ENCODE measurements around the gene ARMC2.

The ARMC2 gene

DNA sequence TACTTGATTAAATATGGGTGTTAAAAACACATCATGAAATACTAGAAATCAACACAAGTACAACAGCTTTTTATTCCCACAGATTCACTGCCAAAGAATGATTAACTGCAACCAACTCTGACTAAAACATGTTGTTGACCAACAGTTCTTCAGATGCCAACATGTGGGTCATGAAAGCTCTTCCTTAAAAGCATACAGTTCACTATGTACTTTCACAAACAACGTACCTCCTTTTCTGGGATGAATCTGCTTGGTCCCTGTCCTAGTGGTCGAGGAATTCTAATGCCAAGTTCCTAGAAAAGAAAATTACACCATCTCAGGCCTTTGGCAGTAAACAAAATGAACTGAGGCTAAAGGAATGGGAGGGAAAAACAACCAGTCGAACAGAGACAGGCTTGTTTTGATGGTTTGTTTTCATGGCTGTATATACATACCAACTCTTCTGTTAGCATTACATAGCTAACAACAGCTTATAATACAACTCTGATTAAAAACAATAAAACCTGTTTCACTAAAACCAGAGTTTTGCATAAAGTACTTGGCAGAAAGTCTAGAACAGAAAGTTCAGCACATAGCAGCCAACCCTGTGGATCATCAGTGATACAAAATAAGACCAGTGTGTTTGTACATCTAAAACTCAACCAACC is 154.0 kb downstream of the ARMC2 start:
- Histone ChIP-seq H3K9ac (ENCODE audit: low read depth, low read length) (no peak overlapping the region), H3K36me3 (ENCODE audit: insufficient read depth, low read length) (peaks cover 7% of the 10 kb centered on the region), H3K9me3 (ENCODE audit: control insufficient read depth, insufficient read depth, low read length) (no peaks in the 10 kb centered on the region), H3K4me1 (ENCODE audit: insufficient read depth, low read length) (no peaks in the 10 kb centered on the region)

DNA sequence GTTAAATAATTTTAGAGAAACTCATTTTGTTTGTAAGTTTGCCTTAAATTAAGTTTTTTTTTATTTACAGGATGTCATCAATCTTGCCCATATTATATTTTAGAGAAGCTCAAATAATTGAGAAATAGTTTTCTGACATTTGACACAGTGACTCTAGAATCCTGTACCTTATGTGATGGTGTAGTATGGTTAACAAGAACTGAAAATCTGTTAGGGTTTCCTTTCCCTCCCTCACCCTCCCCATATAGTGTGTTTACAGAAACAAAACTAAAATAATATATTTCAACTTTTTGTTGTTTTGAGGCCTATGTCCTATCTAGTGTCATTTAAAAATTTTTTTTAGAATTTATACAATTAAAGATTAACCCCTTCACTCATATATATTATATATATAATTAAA is 154.7 kb downstream of the ARMC2 start:
- no peak overlapping the region for H3K9ac ChIP-seq (ENCODE audit: low read depth, low read length)
- no peaks in the 10 kb centered on the region for H3K4me1 ChIP-seq (ENCODE audit: insufficient read depth, low read length)
- peaks cover 7% of the 10 kb centered on the region for H3K36me3 ChIP-seq (ENCODE audit: insufficient read depth, low read length)
- H3K9me3 ChIP-seq (ENCODE audit: control insufficient read depth, insufficient read depth, low read length), result no peaks in the 10 kb centered on the region

DNA sequence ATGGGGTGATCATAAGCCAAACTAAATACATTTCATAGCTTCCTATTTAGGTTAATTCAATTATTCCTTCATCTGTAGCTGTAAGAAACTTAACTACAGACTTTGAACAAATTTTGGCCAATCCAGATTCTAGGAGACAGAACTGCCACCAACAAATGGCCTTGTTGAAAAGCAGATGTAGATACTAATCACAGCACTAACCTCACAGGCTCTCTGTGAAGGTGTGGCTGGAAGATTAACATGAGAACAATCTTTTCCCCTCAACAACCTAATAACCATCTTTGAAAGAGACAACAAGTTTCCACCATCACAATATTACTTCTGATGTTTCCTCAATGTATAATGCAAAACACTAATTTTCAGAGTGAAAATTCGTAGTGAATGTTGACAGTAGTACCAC is 158.6 kb downstream of the ARMC2 start:
- H3K4me1 ChIP-seq (ENCODE audit: insufficient read depth, low read length), result no peaks in the 10 kb centered on the region
- peaks cover 4% of the 10 kb centered on the region for H3K36me3 ChIP-seq (ENCODE audit: insufficient read depth, low read length)
- H3K9ac ChIP-seq (ENCODE audit: low read depth, low read length), result no peak overlapping the region
- no peaks in the 10 kb centered on the region for H3K9me3 ChIP-seq (ENCODE audit: control insufficient read depth, insufficient read depth, low read length)

DNA sequence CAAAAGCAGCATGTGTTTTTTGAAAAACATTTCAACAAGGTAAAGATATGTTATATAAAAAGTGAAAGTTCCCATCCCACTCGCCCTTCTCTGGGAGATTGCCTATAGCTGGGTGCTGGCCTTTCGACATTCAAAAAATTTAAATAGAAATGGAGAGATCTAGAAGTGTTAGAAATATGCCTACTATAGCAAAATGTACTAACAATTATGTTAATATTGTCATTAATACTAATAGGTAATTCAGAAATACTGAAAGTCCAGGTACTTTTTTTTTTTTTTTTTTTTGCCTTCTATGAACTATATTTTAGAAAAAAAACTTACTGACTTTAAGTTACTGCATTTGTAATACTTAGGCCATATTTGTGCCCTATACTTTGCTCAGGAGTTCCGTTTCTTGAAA is 159.3 kb downstream of the ARMC2 start:
- no peaks in the 10 kb centered on the region for H3K36me3 ChIP-seq (ENCODE audit: insufficient read depth, low read length)
- H3K9ac ChIP-seq (ENCODE audit: low read depth, low read length), result peak overlapping the region; percentile 92; the same call in 1 of the 2 replicates

DNA sequence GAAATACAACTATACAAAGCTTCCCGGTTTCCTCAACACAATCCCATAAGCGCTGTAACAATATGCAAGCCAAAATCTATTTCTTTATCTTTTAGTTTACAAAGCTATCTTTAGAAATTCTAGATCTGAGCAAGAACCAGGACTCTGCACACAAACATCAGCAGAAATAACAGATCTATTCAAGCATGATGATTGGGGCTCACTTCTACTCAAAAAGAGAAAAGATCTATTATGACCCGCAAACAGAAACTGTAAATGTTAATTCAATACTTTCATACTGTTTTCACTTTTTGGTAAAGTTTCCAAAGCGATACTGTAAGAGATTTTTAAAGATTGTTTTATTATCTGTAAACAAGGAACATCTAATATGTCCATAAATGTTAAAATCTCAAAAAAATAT is 159.8 kb downstream of the ARMC2 start:
- no peaks in the 10 kb centered on the region for H3K4me1 ChIP-seq (ENCODE audit: insufficient read depth, low read length)
- peak overlapping the region; percentile 92 for H3K9ac ChIP-seq (ENCODE audit: low read depth, low read length)
- no peaks in the 10 kb centered on the region for H3K9me3 ChIP-seq (ENCODE audit: control insufficient read depth, insufficient read depth, low read length)
- no peaks in the 10 kb centered on the region for H3K36me3 ChIP-seq (ENCODE audit: insufficient read depth, low read length)

More for the DNA sequence above, 159.3 kb downstream of the ARMC2 start:
- H3K4me1 ChIP-seq (ENCODE audit: insufficient read depth, low read length), result no peaks in the 10 kb centered on the region
- H3K9me3 ChIP-seq (ENCODE audit: control insufficient read depth, insufficient read depth, low read length), result no peaks in the 10 kb centered on the region

DNA sequence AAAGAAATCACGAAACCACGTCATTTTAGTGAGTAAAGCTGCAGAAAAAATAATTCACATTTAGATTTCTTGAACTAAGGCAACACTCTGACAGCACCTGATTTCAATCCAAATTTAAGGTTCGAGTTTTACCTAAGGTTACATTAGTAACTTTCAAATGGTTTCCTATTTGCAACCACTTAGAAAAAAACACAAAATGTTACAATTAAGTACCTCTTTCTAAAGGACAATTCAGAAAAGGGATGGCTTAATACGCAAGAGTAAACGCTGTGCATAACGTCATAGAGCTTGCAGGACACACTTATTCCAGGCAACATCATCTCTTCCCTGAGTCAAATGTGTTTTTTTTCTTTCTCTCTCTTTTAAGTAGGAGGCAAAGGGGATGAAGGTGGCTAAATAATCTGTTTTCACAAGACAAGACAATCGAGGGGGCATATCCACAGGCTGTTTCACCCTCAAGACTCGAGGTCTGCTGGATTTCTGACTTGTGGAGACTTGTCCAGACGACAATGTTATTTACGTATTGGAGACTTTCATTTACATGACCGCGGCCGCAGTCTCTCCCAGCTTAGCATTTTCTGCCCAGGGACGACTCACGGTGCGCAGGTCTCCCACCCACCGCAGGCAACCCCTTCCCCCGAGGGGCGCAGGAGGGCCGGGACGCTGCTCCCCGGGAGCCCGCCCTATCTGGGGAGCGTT is 160.5 kb downstream of the ARMC2 start:
- H3K4me1 ChIP-seq (ENCODE audit: insufficient read depth, low read length), result no peaks in the 10 kb centered on the region
- H3K9ac ChIP-seq (ENCODE audit: low read depth, low read length), result peak overlapping the region; percentile 92
- no peaks in the 10 kb centered on the region for H3K36me3 ChIP-seq (ENCODE audit: insufficient read depth, low read length)
- no peaks in the 10 kb centered on the region for H3K9me3 ChIP-seq (ENCODE audit: control insufficient read depth, insufficient read depth, low read length)

DNA sequence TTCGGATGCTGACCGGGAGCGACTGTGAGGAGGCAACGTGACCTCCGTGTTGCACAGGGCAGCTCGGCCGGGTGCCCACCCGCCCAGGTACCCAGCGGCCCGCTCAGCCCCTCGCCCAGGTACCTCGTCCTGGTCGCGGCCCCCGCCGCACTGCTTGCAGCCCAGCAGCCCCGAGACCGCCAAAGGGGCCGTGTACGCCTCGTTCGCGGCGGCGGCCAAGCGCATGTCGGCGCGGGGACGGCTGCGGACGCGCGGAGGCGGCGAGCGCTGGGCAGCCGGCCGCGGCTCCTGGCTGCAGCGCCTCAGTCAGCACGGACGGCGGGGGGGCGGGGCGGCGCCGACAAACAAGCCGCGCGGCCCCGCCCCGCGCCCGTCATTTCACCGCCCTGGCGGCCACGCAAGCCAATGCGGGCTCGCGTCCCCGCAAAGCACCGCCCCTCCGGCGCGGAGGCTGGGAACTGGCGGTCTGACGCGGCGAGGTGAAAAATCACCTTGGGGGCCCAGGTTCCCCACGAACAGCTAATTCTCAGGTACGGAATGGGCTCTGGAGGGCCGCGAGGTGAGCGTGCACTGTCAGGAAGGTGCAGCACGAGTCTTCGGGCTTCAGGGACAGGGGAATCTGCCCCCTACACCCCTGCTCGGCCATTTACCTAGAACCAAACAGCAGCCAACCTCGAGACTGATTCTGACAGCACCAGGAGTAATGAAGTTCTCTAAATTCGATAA is 161.2 kb downstream of the ARMC2 start:
- Histone ChIP-seq H3K36me3 (ENCODE audit: insufficient read depth, low read length) (no peaks in the 10 kb centered on the region), H3K9ac (ENCODE audit: low read depth, low read length) (peak overlapping the region; percentile 92), H3K4me1 (ENCODE audit: insufficient read depth, low read length) (no peaks in the 10 kb centered on the region), H3K9me3 (ENCODE audit: control insufficient read depth, insufficient read depth, low read length) (no peaks in the 10 kb centered on the region)

DNA sequence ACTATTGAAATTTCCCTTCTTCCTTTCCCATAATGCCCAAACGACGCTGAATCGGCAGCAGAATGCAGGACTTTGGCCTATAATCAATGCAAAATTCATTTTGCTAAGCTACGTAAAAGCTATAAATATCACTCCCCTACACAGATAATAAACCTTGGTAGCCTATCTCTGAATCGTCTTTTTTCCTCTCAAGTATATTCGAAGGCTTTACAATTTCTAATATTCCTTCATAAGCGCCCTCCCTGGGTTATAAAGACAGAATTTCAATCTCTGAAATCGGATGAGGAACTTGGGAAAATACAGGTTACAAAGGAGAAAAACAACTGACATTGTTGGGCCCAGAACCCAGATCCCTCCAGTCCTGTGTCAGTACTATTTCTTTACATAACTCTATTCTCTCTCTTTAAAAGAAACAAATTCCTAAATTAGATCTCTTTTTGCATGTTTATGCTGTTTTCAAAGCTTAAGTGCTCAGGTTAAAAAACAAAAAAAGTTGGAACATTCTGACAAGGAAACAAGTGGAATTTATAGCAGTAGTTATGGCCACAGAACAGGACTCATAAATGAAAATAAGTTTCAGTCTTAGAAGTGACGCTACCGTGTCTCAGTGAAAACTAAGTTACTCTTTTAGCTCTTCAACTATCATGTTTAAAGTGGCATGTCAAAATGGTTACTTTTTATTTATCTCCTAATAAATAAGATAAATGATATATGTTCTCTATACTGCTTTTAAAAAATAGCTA is 161.9 kb downstream of the ARMC2 start:
- Histone ChIP-seq H3K36me3 (ENCODE audit: insufficient read depth, low read length) (no peaks in the 10 kb centered on the region), H3K9me3 (ENCODE audit: control insufficient read depth, insufficient read depth, low read length) (no peaks in the 10 kb centered on the region), H3K4me1 (ENCODE audit: insufficient read depth, low read length) (no peaks in the 10 kb centered on the region), H3K9ac (ENCODE audit: low read depth, low read length) (peak overlapping the region; percentile 92)

DNA sequence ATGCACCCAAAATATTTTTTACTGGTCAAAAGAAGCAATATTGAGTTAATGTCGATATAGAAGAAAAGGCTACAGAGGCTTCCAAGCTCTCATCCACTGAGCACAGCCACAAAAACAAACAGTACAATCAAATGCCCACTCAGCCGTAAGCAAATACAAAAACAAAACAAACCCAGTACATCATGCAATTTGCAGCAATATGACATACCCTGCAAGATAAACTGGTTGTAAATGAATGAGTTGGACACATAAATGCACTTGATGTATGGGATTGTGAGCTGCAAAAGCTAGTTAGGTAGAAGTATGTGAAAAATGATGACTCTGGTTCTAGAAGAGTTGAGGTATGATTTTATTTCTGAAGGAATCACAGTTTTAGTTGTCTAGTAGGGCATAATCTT is 162.5 kb downstream of the ARMC2 start:
- no peaks in the 10 kb centered on the region for H3K4me1 ChIP-seq (ENCODE audit: insufficient read depth, low read length)
- no peak overlapping the region for H3K9ac ChIP-seq (ENCODE audit: low read depth, low read length)
- no peaks in the 10 kb centered on the region for H3K9me3 ChIP-seq (ENCODE audit: control insufficient read depth, insufficient read depth, low read length)
- H3K36me3 ChIP-seq (ENCODE audit: insufficient read depth, low read length), result no peaks in the 10 kb centered on the region

DNA sequence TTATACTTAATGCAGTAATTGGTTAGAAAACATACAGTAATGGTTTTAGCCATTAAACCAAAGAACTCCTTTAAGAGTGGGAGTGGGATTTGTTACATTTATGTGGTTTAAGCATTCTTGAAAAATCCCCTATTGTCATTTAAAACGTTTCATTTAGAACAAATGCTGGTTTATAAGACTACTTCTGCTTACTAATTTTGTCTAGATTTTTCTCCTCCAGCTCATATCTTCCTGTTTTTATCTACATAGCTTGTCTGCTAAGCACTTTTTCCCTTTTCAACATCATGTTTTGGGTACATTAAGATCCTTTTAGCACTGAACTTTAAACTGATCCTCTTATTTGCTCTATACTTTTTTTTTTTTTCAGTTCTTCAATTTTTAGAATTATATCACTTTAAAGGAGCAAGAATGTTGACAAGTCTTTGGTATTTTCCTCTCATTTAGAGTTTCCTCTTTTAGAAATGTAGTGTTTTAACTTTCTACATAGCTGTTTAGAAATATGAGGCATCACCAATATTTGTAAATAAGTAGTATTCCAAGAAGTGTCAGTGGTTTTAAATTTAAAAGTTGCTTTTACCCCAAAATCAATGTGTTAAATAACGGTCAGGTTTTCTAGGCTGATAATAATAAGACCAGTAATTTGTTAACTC is 165.6 kb downstream of the ARMC2 start:
- no peak overlapping the region for H3K9ac ChIP-seq (ENCODE audit: low read depth, low read length)
- no peaks in the 10 kb centered on the region for H3K36me3 ChIP-seq (ENCODE audit: insufficient read depth, low read length)
- H3K4me1 ChIP-seq (ENCODE audit: insufficient read depth, low read length), result no peaks in the 10 kb centered on the region

DNA sequence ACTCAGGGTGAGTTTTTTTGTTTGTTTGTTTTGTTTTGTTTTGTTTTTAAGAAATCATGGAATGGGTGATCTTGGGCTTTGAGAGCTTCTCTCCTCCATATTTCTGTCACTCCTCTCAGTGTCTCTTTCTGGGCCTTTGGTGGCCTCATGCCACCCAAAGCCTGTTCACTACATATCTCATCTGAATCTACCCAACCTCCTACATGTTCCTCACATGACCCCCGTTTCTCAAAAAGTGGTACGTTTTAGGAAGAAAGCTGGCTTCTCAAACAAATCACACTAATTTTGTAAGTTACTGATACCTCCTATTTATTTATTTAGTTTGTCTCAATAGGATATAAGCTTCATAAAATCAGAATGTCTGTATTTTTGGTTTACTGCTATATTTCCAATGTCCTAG is 166.4 kb downstream of the ARMC2 start:
- Histone ChIP-seq H3K9me3 (ENCODE audit: control insufficient read depth, insufficient read depth, low read length) (no peaks in the 10 kb centered on the region), H3K36me3 (ENCODE audit: insufficient read depth, low read length) (no peaks in the 10 kb centered on the region), H3K9ac (ENCODE audit: low read depth, low read length) (no peak overlapping the region), H3K4me1 (ENCODE audit: insufficient read depth, low read length) (no peaks in the 10 kb centered on the region)

More for the DNA sequence above, 165.6 kb downstream of the ARMC2 start:
- no peaks in the 10 kb centered on the region for H3K9me3 ChIP-seq (ENCODE audit: control insufficient read depth, insufficient read depth, low read length)

DNA sequence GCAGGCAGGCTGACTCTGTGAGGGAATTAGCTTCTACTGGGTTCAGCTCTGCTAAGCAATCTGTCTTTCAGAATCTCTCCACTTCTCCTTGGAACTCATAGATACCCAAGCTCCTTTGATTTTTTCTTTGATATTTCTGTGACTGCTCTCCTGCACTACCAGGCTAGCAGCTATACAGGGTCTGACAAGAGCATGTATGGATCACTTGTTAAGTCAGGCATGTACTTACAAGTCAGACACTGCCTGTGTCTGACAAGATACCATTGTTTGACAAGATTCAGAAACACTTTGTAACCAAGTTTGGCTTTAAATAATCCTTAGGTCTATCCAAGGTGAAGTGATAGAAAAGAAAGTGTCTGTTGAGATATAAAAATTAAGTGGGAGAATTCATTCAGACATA is 167.0 kb downstream of the ARMC2 start:
- Histone ChIP-seq H3K4me1 (ENCODE audit: insufficient read depth, low read length) (no peaks in the 10 kb centered on the region), H3K36me3 (ENCODE audit: insufficient read depth, low read length) (no peaks in the 10 kb centered on the region), H3K9me3 (ENCODE audit: control insufficient read depth, insufficient read depth, low read length) (no peaks in the 10 kb centered on the region), H3K9ac (ENCODE audit: low read depth, low read length) (no peak overlapping the region)

DNA sequence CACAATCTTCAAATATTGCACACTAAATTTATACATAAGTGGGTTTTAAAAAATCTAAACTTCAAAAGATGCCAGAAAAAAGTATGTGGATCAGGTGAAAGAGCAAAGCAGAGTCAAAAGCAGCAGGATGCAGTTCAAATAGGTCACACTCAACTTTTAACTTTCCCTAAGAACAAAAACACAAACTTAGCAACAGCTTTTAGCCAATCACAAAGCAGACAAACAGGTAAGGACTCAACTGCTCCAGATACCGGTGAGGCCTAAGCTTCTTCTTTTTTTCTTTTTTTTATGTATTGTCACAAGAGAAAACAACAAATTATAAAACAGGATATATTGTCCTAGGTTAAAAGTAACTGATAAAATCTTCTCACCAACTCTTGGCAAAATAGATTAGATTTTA is 171.7 kb downstream of the ARMC2 start:
- H3K36me3 ChIP-seq (ENCODE audit: insufficient read depth, low read length), result no peaks in the 10 kb centered on the region
- no peaks in the 10 kb centered on the region for H3K9me3 ChIP-seq (ENCODE audit: control insufficient read depth, insufficient read depth, low read length)
- H3K9ac ChIP-seq (ENCODE audit: low read depth, low read length), result no peak overlapping the region; the same call in 1 of the 2 replicates
- no peaks in the 10 kb centered on the region for H3K4me1 ChIP-seq (ENCODE audit: insufficient read depth, low read length)

DNA sequence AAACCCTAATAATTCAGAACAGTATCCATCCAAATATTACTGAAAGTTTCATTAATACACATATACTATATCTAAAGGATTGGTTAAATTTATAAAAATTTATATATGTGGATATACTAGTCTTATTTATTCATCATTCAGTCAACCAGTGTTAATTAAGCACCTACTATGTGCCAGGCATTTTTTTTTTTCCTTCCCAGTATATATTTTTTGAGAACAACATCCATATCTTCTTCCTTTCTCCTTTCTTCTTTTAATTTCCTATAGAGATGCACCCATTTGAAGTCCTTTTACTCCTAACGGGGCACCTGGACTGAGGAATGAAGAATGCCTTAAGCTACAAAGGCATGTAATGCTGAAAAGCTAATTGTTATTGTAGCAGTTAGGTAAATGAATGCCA is 173.6 kb downstream of the ARMC2 start:
- Histone ChIP-seq H3K9ac (ENCODE audit: low read depth, low read length) (no peak overlapping the region), H3K36me3 (ENCODE audit: insufficient read depth, low read length) (no peaks in the 10 kb centered on the region), H3K4me1 (ENCODE audit: insufficient read depth, low read length) (no peaks in the 10 kb centered on the region), H3K9me3 (ENCODE audit: control insufficient read depth, insufficient read depth, low read length) (no peaks in the 10 kb centered on the region)

All from ES-I3 (cell line).